GM21717 (cell line): ENCODE data around the gene CD28.

ENCODE experiments used
- ATAC-seq: cut with Tn5 transposase; IDR thresholded peaks from one replicate; pipeline ENCODE4 v1.9.1; 2021; ENCODE audit warnings: mild to moderate bottlenecking, moderate library complexity; ENCODE audit not compliant: unreplicated experiment

The CD28 gene

GRCh38 chr2:203713381-203713780 is 6.9 kb downstream of the CD28 start:
- ATAC-seq = no peak

- no peak for ATAC-seq
These were observed 7.7 kb downstream of the CD28 start for GRCh38 chr2:203714112-203714511.

- no peak for ATAC-seq
These were observed 9.3 kb downstream of the CD28 start for GRCh38 chr2:203715744-203716143.

GRCh38 chr2:203718087-203718486 is 11.6 kb downstream of the CD28 start:
- peak; percentile 83 for ATAC-seq

- no peak for ATAC-seq
These were observed 13.3 kb downstream of the CD28 start for GRCh38 chr2:203719456-203720410.

- ATAC-seq = no peak
These were observed 14.7 kb downstream of the CD28 start for GRCh38 chr2:203720915-203721672.

- no peak for ATAC-seq
These were observed 15.4 kb downstream of the CD28 start for GRCh38 chr2:203721781-203722300.

GRCh38 chr2:203722411-203722810 is 16.0 kb downstream of the CD28 start:
- no peak for ATAC-seq

- no peak for ATAC-seq
These were observed 21.9 kb downstream of the CD28 start for GRCh38 chr2:203728321-203728720.

GRCh38 chr2:203730076-203730729 is 23.8 kb downstream of the CD28 start:
- ATAC-seq = no peak

- ATAC-seq = no peak
These were observed 24.4 kb downstream of the CD28 start for GRCh38 chr2:203730883-203731282.

GRCh38 chr2:203732092-203732952 is 25.9 kb downstream of the CD28 start:
- ATAC-seq = no peak

GRCh38 chr2:203732953-203733510 is 26.6 kb downstream of the CD28 start:
- ATAC-seq = no peak

- no peak for ATAC-seq
These were observed 27.2 kb downstream of the CD28 start for GRCh38 chr2:203733684-203734083.

GRCh38 chr2:203734276-203734983 is 28.0 kb downstream of the CD28 start:
- ATAC-seq = no peak

GRCh38 chr2:203737360-203737759 is 30.9 kb downstream of the CD28 start:
- ATAC-seq = peak; percentile 59

GRCh38 chr2:203739351-203739750 is 32.9 kb downstream of the CD28 start:
- no peak for ATAC-seq

GRCh38 chr2:203740871-203741281 is 34.4 kb downstream of the CD28 start:
- ATAC-seq = no peak

GRCh38 chr2:203741566-203741965 is 35.1 kb downstream of the CD28 start:
- no peak for ATAC-seq
